ENCODE data around the gene KCNK5.

KCNK5 gene

DNA sequence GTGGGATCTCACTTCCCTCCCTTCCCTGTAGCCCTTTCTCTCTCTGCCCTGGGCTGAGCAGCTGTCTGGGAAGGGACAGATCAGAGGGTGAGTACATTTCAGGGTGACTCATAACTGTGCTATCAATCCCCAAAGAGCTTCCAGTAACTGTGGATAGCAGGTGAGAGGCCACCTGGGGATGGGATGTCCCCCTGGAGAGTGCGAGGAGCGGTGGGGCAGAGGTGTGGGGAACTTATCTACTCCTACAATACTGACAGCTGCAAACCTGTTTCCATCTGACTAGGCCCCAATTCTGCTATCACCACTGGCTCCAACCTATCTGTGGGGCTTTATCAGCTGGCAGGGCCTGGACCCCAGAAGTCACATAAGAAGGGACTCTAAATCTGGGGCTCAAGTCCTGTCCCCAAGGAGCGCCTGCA lies 32.6 kb downstream of the KCNK5 start:
- DNase-seq = no peak

DNA sequence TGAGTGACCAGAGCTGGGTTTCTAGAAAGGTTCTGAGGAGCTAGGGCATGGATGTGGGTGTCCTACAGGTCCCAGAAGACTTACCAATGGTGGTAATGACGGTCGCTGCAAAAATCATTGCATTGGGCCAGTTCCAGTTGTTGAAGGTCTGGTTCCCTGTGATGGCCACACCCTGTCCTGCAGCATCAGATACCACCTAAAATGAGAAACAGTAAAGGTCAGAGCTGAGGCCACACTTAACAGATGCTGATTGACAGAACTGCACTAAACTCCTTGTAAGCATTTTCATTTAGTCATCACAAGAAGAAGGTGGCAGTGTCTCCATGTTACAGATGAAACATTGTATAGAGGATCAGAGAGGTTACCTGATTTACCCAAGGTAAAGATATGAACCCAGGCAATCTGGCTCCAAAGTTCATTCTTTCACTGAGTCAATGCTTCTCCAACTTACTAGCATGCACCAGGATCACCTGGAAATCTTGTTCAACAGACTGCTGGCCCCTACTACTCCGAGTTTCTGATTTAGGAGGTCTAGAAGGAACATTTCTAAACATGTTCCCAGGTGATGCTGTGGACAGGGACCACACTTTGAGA lies 33.4 kb downstream of the KCNK5 start:
- no peak for DNase-seq

DNA sequence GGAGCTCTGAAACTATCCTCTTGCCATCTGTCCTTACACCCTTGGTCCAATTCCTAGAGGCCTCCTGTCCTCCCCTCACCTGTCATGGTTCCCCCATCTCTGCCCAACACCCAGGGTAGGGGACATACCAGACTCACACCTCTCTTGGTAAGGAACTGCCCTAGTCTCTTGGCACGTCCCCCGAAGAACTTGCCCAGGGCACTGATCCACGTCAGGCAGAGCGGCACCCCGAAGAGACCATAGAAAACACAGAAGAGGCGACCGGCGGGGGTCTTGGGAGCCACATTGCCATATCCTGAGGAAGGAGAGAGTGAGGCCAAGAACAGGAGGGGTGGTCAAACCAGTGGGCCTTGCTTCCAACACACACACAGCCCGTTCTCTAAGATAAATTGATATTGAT lies 34.8 kb downstream of the KCNK5 start:
- DNase-seq = no peak

DNA sequence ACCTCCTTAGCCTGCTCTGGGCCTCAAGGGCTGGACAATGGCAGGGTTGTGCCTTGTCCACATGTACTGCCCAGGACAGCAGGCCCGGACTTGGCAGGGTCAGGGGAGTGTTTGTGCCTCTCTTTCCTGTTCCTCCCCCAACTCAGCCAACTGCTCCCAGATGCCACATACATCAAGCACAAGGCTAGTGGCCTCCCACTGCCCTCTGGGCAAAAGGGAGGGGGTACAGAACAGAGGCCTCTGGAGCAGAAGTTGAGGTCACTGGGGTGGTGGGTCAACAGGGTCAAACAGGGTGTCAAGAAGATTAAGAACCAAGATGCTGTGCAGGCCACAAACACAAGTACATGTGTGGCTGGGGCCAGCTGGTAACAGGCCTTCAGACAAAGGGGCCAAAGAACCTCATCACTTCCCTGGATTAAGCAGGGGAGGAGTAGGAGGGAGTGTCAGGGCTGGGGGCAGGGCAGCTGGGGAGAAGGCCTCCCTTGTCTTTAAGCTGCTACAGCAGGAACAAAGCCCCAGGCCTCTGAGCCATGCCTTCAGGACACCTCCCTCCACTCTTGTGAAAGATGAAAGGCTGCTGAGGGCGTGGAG lies 36.0 kb downstream of the KCNK5 start:
- no peak for DNase-seq

DNA sequence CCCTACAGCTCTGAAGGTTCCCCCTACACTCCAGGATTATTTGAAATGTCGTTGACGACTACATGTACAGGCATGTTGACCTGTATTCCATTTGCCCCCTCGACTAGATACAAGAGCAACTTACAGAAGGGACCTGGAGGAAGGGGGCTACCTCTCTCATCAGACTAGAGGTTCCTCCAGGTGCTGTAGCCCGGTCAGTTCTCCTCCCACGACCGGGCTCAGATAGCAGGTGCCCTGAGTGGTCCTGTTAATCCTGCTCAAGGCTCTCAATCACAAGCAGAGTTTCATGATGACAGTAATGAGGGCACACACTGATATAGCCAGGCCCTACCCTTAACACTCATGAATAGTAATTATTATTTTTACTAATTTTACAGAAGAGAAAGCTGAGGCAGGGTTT lies 36.5 kb downstream of the KCNK5 start:
- DNase-seq = no peak

DNA sequence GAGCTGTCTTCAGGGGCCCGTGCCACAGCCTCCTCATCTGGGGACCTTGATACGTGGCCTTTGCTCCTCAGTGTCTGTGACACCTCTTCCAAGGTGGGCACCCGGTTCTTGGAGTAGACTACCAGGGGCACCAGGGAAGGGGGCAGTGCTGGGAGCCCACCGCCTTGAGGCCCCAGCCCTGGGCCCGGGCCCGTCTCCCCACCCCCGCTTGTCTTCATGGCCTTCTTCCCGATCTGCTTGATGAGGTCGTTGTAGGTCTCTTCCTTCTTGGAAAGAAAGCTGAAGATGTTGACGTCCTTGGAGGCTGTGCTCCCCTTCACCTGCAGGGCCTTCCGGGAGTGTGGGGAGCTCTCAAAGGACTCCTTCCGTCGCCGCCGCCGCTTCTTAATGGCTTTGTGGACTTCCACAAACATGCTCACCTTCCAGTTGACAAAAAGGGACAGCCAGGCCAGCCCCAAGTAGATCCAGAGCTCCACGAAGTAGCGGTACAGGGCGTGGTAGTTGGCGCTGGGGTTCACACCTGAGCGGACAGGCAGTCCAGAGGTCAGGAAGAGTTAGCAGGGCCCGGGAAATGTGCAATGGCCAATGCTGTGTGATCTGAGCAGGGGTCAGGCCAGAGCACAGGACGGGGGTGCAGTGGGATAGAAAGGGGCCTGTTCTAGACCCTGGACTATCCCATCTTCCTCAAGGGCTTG lies 37.9 kb downstream of the KCNK5 start:
- DNase-seq = no peak

DNA sequence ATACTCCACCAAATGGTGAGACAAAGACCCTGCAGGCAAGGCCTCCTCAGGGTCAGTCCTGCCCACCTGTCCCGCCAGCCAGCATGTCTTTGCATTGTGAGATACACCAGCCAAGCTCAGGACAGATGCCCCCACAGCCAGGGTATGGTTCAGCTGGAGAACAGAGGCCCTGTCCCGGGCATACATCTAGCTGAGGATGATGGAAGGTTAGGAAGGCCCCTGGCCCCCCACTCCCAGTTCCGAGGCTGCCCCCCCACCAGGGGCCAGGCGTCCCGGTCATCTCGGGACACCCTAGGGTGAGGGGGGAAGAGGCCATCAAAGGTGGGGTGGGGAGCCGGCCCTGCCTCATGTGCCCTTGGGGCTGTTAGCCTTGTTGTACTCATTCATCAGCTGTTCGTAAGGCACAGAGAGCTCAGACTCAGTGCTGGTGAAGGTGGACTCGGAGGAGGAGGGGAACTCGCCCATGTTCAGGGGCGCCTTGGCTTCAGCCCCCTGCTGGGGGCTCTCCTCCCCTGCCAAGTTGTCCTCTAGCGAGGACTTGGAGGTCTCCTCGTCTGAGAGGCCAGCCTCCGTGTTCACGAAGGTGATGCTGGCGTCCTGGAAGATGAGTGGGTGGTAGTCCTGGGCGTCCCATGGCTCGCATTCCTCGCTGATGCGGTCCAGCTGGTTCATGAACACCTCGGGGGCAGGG lies 38.6 kb downstream of the KCNK5 start:
- DNase-seq = no peak

DNA sequence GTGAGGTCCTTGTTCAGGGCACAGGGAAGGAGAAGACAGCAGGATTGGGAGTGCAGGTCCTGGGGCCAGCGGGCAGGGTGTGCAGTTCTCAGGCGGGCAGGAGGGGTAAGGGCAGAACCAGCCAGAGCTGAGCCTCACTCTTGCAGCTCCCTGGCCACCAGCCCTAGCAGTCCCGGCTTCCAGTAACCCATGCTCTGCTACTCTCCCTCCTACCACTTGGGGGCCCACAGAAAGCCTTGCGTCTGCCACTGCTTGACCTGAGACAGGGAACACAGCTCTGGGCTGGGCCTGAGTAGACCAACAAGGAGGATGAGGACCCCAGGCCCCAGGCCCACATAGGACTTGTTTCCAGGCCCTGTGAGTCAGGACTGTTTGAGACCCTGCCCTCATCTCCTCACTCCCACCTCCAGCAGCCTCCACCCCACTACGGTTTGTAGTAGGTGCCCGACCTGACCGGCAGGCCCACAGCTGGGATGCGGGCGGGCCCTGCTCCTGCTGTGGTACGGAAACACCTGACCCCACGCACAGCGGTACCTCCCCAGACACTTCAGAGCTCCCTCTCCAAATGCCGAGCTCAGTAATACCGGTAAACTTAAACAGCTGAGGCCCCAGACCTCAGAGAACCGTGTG lies 39.2 kb downstream of the KCNK5 start:
- DNase-seq = no peak

DNA sequence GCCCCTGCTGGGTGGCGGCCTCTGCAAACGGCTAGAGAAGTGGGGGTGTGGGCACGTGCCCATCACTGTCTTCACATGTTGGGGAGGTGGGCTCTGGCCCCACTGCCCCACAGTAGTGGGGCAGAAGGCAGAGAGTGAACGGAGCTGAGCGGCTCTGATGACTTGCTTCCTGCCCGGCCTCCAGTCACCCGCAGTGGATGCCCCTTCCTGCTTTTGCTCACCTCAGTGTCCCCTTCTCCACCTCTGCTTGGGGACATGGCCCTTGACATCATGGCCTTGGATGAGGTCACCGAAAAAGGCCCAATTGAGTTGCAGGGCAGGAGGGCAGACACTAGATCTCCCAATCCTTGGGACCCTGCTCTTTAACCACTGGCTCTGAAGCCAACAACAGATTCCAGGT lies 40.1 kb downstream of the KCNK5 start:
- no peak for DNase-seq

DNA sequence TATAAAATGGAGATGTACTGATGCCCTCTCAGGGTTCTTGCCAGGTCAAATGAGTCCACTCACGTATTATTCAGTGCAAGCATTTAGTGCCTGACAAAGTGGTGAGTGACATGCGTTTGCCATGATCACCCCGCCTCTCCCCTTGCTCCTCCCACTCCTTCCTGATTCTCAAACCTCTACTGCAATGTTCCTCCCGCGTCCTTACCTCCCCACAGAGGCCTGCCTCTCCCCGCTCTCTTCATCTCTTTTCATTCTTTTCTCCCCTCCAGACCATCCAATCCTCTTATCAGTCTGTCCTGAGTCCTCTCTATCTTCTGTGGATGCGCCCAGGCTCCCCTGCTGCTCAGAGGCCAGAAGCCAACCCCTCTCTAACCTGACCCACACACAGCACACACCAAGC lies 40.7 kb downstream of the KCNK5 start:
- DNase-seq = no peak

DNA sequence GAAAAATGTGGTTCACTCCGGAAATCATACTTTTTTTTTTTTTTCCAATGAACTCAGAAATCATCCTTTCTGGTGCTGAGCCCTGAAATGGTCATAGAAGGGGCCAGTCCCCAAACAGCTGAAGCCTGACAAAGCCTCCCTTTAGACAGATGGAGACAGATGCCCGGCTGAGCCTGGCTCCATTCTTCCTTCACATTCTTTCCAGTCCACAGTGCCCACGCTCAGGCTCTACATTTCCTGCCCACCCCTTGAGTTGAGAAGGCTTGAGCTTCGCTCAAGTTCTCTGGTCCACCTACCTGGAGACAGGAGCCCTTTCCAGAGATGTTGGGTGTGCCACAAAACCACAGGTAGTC lies 41.2 kb downstream of the KCNK5 start:
- no peak for DNase-seq

DNA sequence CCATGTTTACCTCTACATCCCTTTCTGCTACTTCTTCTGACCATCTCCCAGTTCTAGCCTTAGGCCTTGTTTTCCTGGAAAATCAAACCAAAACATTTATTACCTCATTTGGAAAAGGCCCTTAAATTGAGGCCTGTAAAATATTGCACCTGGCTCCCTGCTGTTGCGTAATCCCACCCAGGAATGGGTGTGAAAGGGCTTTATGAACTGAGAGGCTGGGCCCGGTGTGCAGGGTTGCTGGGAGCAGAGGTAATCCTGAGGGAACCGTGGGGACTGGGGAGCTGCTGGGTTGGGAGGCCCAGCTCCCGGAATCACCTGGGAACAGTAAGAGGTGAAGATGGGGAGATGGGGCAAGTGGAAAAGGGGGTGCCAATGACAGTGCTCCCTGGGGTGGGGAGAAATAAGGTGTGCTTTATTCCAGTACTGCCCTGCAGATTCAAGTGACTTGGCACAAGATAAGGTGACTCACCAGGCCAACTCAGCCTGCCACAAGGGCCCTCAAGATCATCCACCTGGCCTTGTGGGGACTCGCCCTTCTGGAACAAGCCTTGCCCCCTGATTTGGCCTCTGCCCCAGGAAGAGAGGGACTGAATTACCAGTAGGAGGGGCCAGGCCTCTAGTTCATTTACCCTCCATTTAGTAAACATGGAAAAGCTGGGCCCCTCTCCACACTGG lies 44.2 kb downstream of the KCNK5 start:
- DNase-seq = no peak

DNA sequence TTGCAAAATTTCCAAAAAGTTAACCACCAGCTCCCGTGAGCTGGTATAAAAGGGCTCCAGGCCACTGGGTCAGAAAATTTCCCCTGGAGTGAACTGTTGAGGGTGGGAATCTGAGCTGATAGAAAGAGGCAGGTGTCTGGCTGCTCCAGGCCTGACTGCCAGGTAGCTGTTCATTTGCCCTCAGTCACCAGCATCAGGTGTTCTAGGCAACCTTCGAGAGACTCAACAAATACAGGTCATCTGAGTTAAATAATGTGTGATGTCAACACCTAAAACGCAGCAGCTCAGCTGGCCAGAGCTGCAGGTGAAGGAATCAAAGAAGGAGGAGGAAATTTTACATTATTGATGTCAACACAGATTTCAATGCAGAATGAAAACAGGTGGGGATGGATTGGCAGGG lies 46.7 kb downstream of the KCNK5 start:
- no peak for DNase-seq

DNA sequence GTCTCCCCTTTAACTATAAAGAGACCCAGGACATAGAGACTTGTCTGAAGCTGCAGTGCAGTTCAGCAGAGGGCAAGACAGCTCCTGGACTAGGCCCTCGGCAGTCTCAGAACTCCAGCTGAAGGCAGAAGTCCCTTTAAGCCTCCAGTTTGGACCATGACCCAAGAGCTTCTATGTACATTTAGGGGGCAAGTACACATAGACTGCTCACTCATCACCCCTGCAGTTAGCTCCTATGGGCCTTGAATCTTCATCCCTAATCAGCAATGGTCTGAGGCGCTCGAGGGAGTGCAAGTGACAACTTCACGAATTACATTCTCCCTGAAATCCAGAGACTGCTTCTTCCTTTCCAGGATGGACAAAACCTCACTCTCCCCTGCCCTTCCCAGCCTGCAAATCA lies 47.4 kb downstream of the KCNK5 start:
- DNase-seq = no peak

DNA sequence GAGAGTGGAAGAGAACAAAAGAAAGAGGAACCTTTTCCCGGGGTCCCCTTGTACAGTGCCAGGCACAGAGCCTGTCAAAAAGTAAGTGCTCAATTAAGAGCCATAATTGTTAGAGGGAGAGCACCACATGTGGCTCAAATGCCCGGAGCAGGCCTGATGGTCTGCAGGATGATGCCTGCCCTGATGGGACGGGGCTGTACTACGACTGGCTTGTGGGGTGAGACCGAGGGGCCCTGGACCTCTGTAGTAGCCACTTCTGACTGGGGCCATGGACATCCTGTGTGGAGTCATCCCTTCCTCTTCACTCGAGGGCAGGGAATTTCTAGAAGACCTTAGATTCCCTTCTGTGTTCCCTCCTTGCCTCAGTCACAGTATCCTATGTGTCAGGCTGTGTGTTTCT lies 47.9 kb downstream of the KCNK5 start:
- no peak for DNase-seq

DNA sequence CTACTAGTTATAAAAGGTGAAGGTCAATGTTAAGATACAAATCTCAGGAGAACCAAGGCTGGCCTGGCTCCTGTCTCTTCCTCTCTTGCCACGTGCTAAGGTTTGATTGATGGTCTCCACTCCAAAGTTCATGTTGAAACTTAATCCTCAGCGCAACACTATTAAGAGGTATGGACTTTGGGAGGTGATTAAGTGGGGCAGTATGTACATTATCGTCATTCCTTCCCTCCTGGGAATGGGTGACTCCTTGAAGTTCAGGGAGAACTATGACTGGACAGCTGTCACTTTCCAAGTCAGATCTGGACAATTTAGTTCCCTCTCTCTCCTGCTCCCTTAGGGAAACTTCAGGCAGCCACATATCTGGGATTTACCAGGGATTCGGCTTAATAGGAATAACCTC lies 50.5 kb downstream of the KCNK5 start:
- no peak for DNase-seq

DNA sequence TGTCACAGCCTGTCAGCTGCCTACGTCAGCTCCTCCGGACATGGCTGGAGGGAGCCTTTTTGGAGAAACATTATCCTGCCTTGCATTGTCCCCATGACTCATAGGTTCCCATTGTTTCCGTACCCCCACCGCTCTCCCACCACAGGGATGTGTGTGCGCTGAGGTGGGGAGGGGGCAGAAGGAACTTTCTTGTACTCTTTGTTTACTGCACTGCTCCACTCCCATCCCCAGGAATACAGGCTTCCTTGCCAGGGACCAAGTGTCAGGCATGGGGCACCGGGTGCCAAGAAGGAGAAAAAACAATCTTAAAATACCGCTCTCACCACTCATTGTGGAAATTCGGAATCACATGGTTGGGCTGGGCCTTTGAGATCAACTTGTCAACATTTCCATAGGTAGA lies 51.0 kb downstream of the KCNK5 start:
- DNase-seq = no peak

DNA sequence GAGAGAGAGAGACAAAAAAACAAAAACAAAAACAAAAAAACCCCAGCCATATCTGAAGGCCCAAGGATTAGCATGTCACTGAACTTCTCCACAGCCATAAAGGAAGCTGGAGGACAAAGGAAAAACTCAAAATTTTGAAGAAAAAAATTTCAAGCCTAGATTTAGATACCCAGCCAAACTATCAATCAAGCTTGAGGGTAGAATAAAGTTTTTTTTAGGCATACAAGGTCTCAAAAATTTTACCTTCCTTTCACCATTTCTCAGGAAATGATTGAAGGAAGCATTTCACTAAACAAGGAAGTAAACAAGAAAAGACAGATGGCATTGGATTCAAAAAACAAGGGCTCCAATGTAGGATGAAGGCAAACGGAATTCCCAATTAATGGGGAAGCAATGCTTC lies 52.1 kb downstream of the KCNK5 start:
- DNase-seq = no peak

DNA sequence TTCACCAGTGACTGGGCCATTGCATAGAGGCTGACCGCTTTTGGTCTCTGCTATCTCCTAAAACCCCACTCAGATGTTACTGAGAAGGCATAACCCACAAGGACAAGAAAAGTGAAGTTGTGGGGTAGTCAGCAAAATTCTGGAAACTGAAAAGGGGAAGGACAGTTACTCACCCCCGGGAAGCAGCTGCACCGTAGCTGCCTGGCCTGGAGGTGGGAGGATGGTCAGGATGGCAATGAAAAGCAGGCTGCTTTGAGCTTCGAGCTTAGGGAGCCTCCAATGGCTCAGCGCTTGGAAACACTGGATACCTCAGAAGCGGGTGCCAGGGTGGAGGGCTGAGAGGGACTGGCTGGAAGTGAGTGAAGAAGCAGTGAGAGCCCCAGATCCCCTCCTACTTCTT lies 56.0 kb downstream of the KCNK5 start:
- DNase-seq = no peak

DNA sequence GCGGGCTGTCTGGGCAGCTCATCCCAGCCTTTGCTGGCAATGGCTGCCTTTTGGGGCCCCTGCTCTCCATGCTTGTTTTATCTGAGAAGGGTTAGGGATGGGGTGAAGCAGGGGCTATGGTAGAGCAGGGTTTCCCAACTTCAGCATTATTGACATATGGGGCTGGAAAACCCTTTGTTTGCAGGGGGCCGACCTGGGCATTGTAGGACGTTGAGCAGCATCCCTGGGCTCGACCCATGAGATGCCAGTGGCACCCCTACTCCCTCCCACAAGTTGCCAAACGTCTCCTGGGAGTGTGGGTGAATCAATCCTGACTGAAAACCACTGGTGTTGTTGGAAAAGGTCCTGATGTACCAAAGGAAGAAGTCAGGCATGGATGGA lies 56.9 kb downstream of the KCNK5 start:
- DNase-seq = no peak

DNA sequence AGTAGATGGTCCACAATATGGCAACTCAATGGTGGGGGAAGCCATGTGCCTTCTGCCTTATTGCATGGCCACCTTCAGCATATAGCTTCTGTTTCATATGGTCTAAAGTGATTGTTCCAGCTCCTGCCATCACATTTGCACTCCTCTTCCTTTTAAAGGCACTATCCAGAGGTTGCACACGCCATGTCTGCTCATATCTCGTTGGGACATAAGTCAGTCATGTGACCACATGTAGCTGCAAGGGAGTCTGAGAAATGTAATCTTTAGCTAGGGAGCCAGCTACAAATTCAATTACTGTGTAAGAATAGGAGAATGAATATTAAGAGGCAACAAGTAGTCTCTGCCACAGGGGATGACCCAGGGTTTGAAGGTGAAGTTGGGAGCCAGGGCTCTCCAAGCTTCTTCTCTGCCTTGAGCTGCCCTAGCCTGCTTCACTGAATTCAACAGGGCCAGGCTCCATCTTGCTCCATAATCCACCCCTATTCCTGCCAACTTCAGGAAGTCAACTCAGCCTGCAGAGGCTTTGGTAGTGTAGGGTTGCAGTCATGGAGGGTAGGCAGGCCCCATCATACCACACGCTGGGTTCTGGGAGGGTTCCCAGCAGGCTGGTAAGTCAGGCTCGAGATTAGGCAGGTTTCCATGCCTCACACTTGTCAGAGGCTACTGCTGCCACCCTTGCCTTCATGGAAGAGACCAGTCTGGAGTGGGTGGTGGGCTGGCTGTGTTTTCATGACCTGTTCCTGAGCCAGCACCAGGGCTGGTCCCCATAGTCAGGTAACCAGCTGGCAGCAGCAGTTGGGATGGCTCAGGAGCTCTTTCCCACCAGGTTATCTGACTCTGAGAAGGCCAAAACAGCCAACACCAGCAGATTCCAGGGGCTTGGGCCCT lies 57.5 kb downstream of the KCNK5 start:
- DNase-seq = no peak

DNA sequence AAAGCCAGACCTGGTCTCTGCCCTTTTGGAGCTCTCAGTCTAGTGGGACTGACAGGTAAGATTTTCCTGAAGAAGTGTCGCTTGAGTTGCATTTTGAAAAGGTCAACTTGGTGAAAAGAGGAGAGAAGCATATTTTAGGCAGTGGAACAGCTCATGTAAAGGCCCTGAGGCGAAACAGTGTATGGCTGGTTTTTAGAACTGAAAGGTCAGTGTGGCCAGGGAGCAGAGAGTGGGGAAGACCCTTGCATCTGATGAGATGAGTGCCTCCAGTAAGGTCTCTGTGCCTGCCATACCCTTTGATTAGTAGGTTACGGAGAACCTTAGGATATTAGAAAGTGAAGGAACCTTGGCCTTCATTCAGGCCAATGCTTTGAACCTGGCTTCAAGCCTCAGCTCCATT lies 58.4 kb downstream of the KCNK5 start:
- no peak for DNase-seq
